A673 (cell line): ENCODE data around the gene SART3.

Experiments
- EZH2 ChIP-seq: fragments of 200-600 bp; sonication (generic); IDR thresholded peaks from 2 replicates; pipeline ENCODE4 v1.6.1; 2017; ENCODE audit warnings: borderline replicate concordance, low read depth, mild to moderate bottlenecking, mixed read lengths, antibody characterized with exemption, low read length; ENCODE audit not compliant: poor library complexity, severe bottlenecking
- TF ChIP-seq, protein P1 (sequence below): fragments of 300-800, 200-600 bp; sonication (generic); conservative IDR thresholded peaks from 2 replicates; pipeline ENCODE4 v1.5.1; 2017; ENCODE audit warnings: low read depth, mild to moderate bottlenecking, antibody characterized with exemption, low read length, moderate library complexity, mixed read lengths

DNA sequence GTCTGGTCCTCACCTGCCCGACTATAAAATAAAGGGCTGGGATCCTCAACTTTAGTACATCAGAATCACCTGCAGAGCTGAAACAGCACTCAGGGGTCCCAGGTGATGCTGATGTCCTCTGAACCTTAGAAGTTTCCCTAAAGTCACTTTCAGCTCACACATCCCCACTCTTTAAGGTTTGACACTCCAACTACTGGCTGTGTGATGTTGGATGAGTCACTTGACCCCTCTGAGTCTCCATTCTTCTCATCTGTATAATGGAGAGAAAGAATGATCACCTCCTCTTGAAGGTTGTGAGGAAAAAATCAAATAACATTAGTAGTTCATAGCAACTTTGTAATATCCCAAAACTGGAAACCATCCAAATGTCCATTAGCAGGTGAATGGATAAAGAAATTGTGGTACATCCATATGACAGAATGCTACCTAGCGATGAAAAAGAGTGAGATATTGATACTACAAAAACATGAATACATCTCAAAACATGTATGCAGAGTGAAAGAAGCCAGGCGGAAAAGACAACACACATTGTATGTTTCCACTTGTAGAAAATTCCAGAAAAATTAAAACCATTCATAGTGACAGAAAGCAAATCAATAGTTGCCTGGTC lies 23.6 kb upstream of the SART3 start:
- TF ChIP-seq, protein P1, sequence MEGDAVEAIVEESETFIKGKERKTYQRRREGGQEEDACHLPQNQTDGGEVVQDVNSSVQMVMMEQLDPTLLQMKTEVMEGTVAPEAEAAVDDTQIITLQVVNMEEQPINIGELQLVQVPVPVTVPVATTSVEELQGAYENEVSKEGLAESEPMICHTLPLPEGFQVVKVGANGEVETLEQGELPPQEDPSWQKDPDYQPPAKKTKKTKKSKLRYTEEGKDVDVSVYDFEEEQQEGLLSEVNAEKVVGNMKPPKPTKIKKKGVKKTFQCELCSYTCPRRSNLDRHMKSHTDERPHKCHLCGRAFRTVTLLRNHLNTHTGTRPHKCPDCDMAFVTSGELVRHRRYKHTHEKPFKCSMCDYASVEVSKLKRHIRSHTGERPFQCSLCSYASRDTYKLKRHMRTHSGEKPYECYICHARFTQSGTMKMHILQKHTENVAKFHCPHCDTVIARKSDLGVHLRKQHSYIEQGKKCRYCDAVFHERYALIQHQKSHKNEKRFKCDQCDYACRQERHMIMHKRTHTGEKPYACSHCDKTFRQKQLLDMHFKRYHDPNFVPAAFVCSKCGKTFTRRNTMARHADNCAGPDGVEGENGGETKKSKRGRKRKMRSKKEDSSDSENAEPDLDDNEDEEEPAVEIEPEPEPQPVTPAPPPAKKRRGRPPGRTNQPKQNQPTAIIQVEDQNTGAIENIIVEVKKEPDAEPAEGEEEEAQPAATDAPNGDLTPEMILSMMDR: no peak
- TF ChIP-seq EZH2: no peak
